GM12878 (cell line): ENCODE results near the gene ADAMTS17. TPM values are rescaled to one million over a fixed set of nuclear protein-coding genes. Genes with fewer than 3 reads are reported as not detected.

Experiments
- ATAC-seq: fragments of 200-7000 bp; cut with Tn5 transposase; 3 replicates; pipeline ENCODE4 v1.9.1; 2020; ENCODE audit warnings: mild to moderate bottlenecking, moderate library complexity
- BruUV-seq: library from RNA; stranded (reverse); fragments of 400-500 nt; replicated peaks from 2 replicates; lab custom pipeline; 2021; lab: Mats Ljungman, UMichigan
- CTCF ChIA-PET: fragments of 300-600 bp; sonication (Branson Sonifier 250); formaldehyde crosslinking; extraction: SDS; loops from one replicate; lab custom pipeline; 2021; ENCODE audit warnings: inconsistent platforms; lab: Yijun Ruan, JAX
- POLR2A ChIA-PET: fragments of 350-600 bp; formaldehyde crosslinking; extraction: SDS; loops from one replicate; lab custom pipeline; 2021; ENCODE audit warnings: inconsistent platforms; lab: Charles Lee
- RAD21 ChIA-PET: fragments of 300-600 bp; sonication (Branson Sonifier 250); formaldehyde crosslinking; loops from one replicate; lab custom pipeline; 2023; ENCODE audit warnings: antibody characterized with exemption; ENCODE audit not compliant: unreplicated experiment; lab: Charles Lee
- SMC1A ChIA-PET: fragments of 300-600 bp; sonication (Branson Sonifier 250); formaldehyde crosslinking; loops from one replicate; lab custom pipeline; 2023; ENCODE audit not compliant: unreplicated experiment, uncharacterized antibody; lab: Charles Lee
- DNase-seq: peaks from one replicate; pipeline ENCODE4 v3.0.0-alpha.2; 2011; ENCODE audit warnings: low read depth, low spot score
- FAIRE-seq: peaks from 3 replicates; lab custom pipeline; 2011; peaks lifted over from hg19 to GRCh38; lab: Jason Lieb, UNC
- H2AFZ ChIP-seq: 2 replicates; pipeline ENCODE4 v1.6.0; 2011; ENCODE audit warnings: low read depth, low read length, control low read depth; ENCODE audit not compliant: control insufficient read depth
- H3K27ac ChIP-seq: 2 replicates; pipeline ENCODE4 v1.5.1; 2011; ENCODE audit warnings: control low read depth; ENCODE audit not compliant: control insufficient read depth, insufficient read depth
- H3K27me3 ChIP-seq, 2 experiments: replicated peaks in 1 of 2; 2 replicates each; pipeline versions ENCODE4 v1.6.0 to v1.6.1; 2011; ENCODE audit warnings: low read length in 1 of 2; ENCODE audit not compliant: control insufficient read depth in 2 of 2, insufficient read depth in 2 of 2
- H3K36me3 ChIP-seq, 2 experiments: 2 replicates each; pipeline ENCODE4 v1.5.1; 2011; ENCODE audit warnings: low read length in 1 of 2; ENCODE audit not compliant: control insufficient read depth in 2 of 2, insufficient read depth in 2 of 2
- H3K4me1 ChIP-seq: 2 replicates; pipeline ENCODE4 v1.6.1; 2011; ENCODE audit warnings: mild to moderate bottlenecking, low read length, moderate library complexity, mixed read lengths; ENCODE audit not compliant: control insufficient read depth, insufficient read depth
- H3K4me2 ChIP-seq: 2 replicates; pipeline ENCODE4 v1.6.0; 2011; ENCODE audit warnings: control low read depth; ENCODE audit not compliant: control insufficient read depth, insufficient read depth
- H3K4me3 ChIP-seq: fragments of 200-600 bp; sonication (generic); 2 replicates; pipeline ENCODE4 v1.5.1; 2016
- H3K79me2 ChIP-seq: 2 replicates; pipeline ENCODE4 v1.6.0; 2011; ENCODE audit warnings: low read length; ENCODE audit not compliant: control insufficient read depth, insufficient read depth
- H3K9ac ChIP-seq: 2 replicates; pipeline ENCODE4 v1.8.0; 2011; ENCODE audit warnings: low read length, control low read depth, mixed read lengths; ENCODE audit not compliant: control insufficient read depth, insufficient read depth
- H3K9me3 ChIP-seq: replicated peaks from 3 replicates; pipeline ENCODE4 v1.5.1; 2011; ENCODE audit warnings: mild to moderate bottlenecking, low read length; ENCODE audit not compliant: control insufficient read depth, insufficient read depth
- H4K20me1 ChIP-seq: 2 replicates; pipeline ENCODE4 v1.6.0; 2011; ENCODE audit not compliant: control insufficient read depth, insufficient read depth
- BMI1 ChIP-seq: fragments of 450-650 bp; IDR thresholded peaks from 2 replicates; pipeline ENCODE4 v1.6.1; 2016; ENCODE audit warnings: mild to moderate bottlenecking, moderate library complexity, borderline replicate concordance
- CBFB ChIP-seq: IDR thresholded peaks from 2 replicates; pipeline ENCODE4 v1.6.1; 2016; ENCODE audit warnings: antibody characterized with exemption, low read depth
- CHD2 ChIP-seq: IDR thresholded peaks from 2 replicates; pipeline ENCODE4 v1.6.1; 2011; ENCODE audit warnings: low read depth, low read length, improper control_type of control experiment, borderline replicate concordance
- HDAC6 ChIP-seq: fragments of 200-600 bp; sonication (generic); IDR thresholded peaks from one replicate; pipeline ENCODE4 v1.8.0; 2017; ENCODE audit warnings: antibody characterized with exemption; ENCODE audit not compliant: unreplicated experiment
- SMAD5 ChIP-seq: IDR thresholded peaks from 2 replicates; pipeline ENCODE4 v1.6.1; 2016; ENCODE audit warnings: antibody characterized with exemption, low read depth
- TCF3 ChIP-seq: IDR thresholded peaks from 2 replicates; pipeline ENCODE4 v1.6.1; 2012; ENCODE audit warnings: low read depth, mild to moderate bottlenecking, low read length, borderline replicate concordance; ENCODE audit not compliant: insufficient read depth
- WGBS: methylation state at CpG from one replicate; pipeline ENCODE4 v1.1.6; 2016; ENCODE audit warnings: low lambda C conversion rate; ENCODE audit not compliant: insufficient replicate concordance, insufficient coverage; ENCODE audit errors: missing lambda C conversion rate; 5-methylcytosine and 5-hydroxymethylcytosine counted together
- in situ Hi-C: fragments of 300-500 bp; cut with MboI; formaldehyde crosslinking; loops from 9 replicates; pipeline ENCODE4 v1.14.3; 2018; ENCODE audit warnings: mixed read lengths
- intact Hi-C: fragments of 100-400 bp; cut with micrococcal nuclease; formaldehyde crosslinking; loops from one replicate; pipeline ENCODE4 v1.14.2; 2022; ENCODE audit not compliant: unreplicated experiment
- polyA plus RNA-seq, 11 experiments: library from polyadenylated mRNA; depleted of rRNA in 4 of 11; unstranded in 6 of 11; stranded (reverse) in 5 of 11; fragments of >200 nt; fragmentation: Nextera tagmentation in 4 of 11; fragmentation: Illumina TruSeq in 1 of 11; extraction: Ambion mirVana in 4 of 11; extraction: Trizol in 1 of 11; gene quantifications; 1 replicate in 1 of 11; 2 replicates in 10 of 11; pipeline versions ENCODE4 v1.2.1 to v1.2.3, GENCODE V29; 2011 to 2016; ENCODE audit warnings: inconsistent platforms in 2 of 11, missing spikeins in 2 of 11, low read depth in 1 of 11
- total RNA-seq, 4 experiments: library from RNA; depleted of rRNA in 3 of 4; stranded (reverse); fragments of >200 nt in 3 of 4; fragmentation: Illumina TruSeq in 1 of 4; extraction: Trizol in 1 of 4; gene quantifications; 2 replicates each; pipeline versions ENCODE4 v1.2.1 to v1.2.3, GENCODE V29; 2013 to 2021
- TF ChIP-seq, protein P1 (sequence below): fragments of 450-650 bp; IDR thresholded peaks from 2 replicates; pipeline ENCODE4 v1.6.1; 2017; ENCODE audit warnings: mild to moderate bottlenecking
- TF ChIP-seq, protein P2 (sequence below): IDR thresholded peaks from 2 replicates; pipeline ENCODE4 v1.6.1; 2012; ENCODE audit warnings: low read depth, low read length, improper control_type of control experiment
- TF ChIP-seq, protein P3 (sequence below): fragments of 450-650 bp; IDR thresholded peaks from 2 replicates; pipeline ENCODE4 v1.6.1; 2017; ENCODE audit warnings: mild to moderate bottlenecking, low read depth, inconsistent platforms; ENCODE audit not compliant: poor library complexity, severe bottlenecking

The ADAMTS17 gene
- total and polyA plus RNA-seq, 10 of the 15 experiments (the other 5 are each of a cell fraction or from before 2014, with no cell fraction given), result 0.04 to 0.50 (median 0.10) TPM; not detected in 4

DNA sequence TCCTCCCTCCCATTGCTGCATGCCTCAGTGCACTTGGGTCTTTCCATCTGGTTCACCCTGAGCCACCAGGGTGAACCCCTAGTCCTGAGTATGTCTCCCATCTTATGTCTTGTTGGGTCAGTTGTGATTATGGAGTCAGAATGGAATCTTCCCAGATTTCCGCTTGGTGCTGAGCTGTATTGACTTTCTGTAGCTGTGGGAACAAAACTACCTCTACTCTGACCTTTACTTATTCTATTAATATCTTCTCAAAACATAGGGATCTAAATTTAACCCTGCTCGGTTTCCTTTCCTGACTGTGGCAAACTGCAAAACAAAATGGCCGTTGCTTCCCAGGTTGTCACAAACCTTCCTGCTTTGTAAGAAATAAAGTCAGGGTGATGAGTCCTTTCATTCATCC is 312.7 kb downstream of the ADAMTS17 start (continued):
- TF ChIP-seq, protein P1, sequence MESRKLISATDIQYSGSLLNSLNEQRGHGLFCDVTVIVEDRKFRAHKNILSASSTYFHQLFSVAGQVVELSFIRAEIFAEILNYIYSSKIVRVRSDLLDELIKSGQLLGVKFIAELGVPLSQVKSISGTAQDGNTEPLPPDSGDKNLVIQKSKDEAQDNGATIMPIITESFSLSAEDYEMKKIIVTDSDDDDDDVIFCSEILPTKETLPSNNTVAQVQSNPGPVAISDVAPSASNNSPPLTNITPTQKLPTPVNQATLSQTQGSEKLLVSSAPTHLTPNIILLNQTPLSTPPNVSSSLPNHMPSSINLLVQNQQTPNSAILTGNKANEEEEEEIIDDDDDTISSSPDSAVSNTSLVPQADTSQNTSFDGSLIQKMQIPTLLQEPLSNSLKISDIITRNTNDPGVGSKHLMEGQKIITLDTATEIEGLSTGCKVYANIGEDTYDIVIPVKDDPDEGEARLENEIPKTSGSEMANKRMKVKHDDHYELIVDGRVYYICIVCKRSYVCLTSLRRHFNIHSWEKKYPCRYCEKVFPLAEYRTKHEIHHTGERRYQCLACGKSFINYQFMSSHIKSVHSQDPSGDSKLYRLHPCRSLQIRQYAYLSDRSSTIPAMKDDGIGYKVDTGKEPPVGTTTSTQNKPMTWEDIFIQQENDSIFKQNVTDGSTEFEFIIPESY, result no peak
- TF ChIP-seq, protein P2, sequence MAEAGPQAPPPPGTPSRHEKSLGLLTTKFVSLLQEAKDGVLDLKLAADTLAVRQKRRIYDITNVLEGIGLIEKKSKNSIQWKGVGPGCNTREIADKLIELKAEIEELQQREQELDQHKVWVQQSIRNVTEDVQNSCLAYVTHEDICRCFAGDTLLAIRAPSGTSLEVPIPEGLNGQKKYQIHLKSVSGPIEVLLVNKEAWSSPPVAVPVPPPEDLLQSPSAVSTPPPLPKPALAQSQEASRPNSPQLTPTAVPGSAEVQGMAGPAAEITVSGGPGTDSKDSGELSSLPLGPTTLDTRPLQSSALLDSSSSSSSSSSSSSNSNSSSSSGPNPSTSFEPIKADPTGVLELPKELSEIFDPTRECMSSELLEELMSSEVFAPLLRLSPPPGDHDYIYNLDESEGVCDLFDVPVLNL, result no peak
- no peak for TF ChIP-seq SMAD5
- no peak for TF ChIP-seq CBFB
- TF ChIP-seq, protein P3, sequence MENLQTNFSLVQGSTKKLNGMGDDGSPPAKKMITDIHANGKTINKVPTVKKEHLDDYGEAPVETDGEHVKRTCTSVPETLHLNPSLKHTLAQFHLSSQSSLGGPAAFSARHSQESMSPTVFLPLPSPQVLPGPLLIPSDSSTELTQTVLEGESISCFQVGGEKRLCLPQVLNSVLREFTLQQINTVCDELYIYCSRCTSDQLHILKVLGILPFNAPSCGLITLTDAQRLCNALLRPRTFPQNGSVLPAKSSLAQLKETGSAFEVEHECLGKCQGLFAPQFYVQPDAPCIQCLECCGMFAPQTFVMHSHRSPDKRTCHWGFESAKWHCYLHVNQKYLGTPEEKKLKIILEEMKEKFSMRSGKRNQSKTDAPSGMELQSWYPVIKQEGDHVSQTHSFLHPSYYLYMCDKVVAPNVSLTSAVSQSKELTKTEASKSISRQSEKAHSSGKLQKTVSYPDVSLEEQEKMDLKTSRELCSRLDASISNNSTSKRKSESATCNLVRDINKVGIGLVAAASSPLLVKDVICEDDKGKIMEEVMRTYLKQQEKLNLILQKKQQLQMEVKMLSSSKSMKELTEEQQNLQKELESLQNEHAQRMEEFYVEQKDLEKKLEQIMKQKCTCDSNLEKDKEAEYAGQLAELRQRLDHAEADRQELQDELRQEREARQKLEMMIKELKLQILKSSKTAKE, result no peak

DNA sequence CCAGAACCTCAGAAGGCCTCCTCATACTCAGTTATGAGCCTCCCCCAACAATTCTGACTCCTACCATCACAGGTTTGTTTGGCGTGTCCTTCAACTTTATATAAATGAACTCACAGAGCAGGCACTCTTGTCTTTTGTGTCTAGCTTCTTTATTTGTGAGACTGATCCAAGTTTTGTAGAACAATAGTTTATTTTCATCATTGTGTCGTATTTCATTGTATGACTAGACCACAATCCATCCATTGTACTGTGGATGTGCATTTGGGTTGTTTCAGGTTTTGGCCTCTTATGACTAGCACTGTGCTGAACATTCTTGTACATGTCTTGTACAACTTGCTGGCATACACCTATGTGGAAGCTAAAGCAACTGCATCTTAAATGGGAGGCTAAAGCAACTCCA is 315.7 kb downstream of the ADAMTS17 start:
- Histone ChIP-seq H2AFZ (no peak overlapping the region), H3K36me3 (no peaks in the 10 kb centered on the region), H4K20me1 (no peaks in the 10 kb centered on the region), H3K4me2 (no peak overlapping the region), H3K79me2 (no peaks in the 10 kb centered on the region), H3K4me3 (no peak overlapping the region), H3K27ac (no peak overlapping the region), H3K9ac (no peak overlapping the region)
- ATAC-seq (no peak), FAIRE-seq (no peak), DNase-seq (no peak)
- ChIA-PET RAD21 (interaction anchor here (1.0 kb wide), 1 partner anchor 8 kb away, joined by 3 read pairs; no protein-coding TSS in a partner anchor), POLR2A (no interaction called here)
- intact Hi-C loops, result no loop called here
- no peak for TF ChIP-seq CHD2
- no peak for TF ChIP-seq HDAC6
- TF ChIP-seq TCF3, result no peak
- no peak for TF ChIP-seq BMI1
- TF ChIP-seq, all 136 proteins: peak for 0
- H3K27me3 ChIP-seq, result no peaks in the 10 kb centered on the region
- H3K9me3 ChIP-seq, result peaks cover 4% of the 10 kb centered on the region; the same call in 2 of the 3 replicates
- 24% methylated on average over 2 of the region's 2 CpGs for WGBS
- BruUV-seq, result no TSS peak
- no peaks in the 10 kb centered on the region for H3K4me1 ChIP-seq
- SMC1A ChIA-PET, result no interaction called here
- in situ Hi-C loops, result no loop called here
- CTCF ChIA-PET, result no interaction called here
